ENCODE measurements around the gene ZNF414.

- TF ChIP-seq EZH2 (IDR thresholded peaks at IDR 0.05; ENCODE audit: borderline replicate concordance) (no peak), CTCF (IDR thresholded peaks at IDR 0.05; ENCODE audit: poor library complexity) (no peak), EZH2phosphoT487 (IDR thresholded peaks at IDR 0.05; ENCODE audit: low read depth, severe bottlenecking, unreplicated experiment) (no peak)
Observed at GRCh38 chr19:8557642-8558238, 43.8 kb upstream of the ZNF414 start.

All from hepatocyte (in vitro differentiated cells).